GM12892 (cell line): ENCODE measurements around the gene C13orf42.

Source experiments
- POLR2A ChIP-seq: IDR thresholded peaks from 2 replicates; pipeline ENCODE4 v1.6.1; 2011; ENCODE audit warnings: low read depth, low read length, control low read depth
- TAF1 ChIP-seq: IDR thresholded peaks from 2 replicates; pipeline ENCODE4 v1.6.1; 2011; ENCODE audit warnings: low read depth, mild to moderate bottlenecking, control low read depth, low read length, borderline replicate concordance

GRCh38 chr13:51153527-51153926, 42.5 kb upstream of the C13orf42 start:
- TF ChIP-seq POLR2A (no peak), TAF1 (no peak)
